Stimulated activated CD8-positive, alpha-beta memory T cell treated with anti-CD3 and anti-CD28 coated beads, Interleukin-12 subunit alpha, Interleukin-12 subunit beta, amount 100 ng/mL, for 1 hour (primary cell): ENCODE measurements around the gene CSRNP3.

Experiments used
- DNase-seq: peaks from one replicate; pipeline ENCODE4 v3.0.0-alpha.2; 2020; ENCODE audit warnings: low read depth

Gene CSRNP3

DNA sequence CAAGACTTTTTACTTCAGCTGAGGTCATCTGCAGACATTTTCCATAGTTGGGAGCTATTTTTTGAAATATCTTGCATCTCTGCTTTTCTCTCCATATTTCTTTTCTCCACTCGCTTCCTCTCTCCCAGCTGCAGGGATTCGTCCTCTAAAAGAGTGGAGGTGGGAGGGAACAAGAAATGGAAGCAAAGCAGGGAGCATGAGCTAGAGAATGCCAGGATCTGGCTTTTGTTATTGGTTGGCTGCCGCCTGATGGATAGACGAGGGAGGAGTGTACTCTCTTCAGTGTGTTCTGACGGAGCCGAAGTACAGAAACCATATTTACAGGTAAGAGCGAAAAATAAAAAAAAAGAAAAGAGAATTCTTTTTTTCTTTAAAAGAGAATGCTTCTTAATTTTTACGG is at the start of gene CSRNP3:
CSRNP3 (plus strand) TSS at position 282 of the 400 bp plus-strand sequence. CDS start 125,368 bp downstream, outside the sequence.
- no peak for DNase-seq

DNA sequence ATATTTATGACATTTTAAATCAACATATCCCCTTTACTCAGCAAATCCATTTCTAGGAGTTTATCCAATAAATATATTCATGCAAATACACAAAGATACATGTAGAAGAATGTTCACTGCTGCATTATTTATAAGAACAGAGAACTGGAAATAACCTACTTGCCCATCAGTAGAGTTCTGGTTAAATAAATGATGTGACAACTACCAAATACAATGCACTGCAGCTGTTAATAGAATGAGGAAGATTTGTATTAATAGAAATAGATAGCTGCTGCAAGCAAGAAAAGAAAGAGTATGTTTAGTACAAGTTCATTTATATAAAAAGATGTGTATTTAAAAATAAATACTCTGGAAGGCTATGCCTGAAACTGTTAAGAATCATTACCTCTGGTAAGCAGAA is 49.3 kb upstream of the CSRNP3 start:
- no peak for DNase-seq

GRCh38 chr2:165423081-165423480 is 46.4 kb upstream of the CSRNP3 start:
- no peak for DNase-seq

GRCh38 chr2:165425556-165425955 is 43.9 kb upstream of the CSRNP3 start:
- no peak for DNase-seq

GRCh38 chr2:165427686-165428085 is 41.8 kb upstream of the CSRNP3 start:
- no peak for DNase-seq

GRCh38 chr2:165428926-165429325 is 40.6 kb upstream of the CSRNP3 start:
- DNase-seq, result no peak

DNA sequence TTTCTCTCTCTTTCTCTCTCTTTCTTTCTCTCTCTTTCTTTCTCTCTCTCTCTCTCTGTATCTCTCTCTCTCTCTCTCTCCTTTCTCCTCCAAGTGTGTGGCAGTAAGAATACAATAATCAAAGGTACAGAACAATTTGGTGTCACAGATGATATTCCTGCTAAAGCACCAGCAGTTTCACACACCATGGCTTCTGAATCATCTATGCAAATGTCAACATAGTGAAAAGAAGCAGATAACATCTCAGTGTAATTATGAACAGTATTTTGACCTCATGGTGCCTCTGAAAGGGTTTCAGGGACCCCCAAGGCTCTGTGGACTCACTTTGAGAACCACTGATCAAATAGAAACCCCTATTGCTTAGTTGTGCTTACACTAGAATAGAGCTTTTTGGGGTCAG is 38.5 kb upstream of the CSRNP3 start:
- DNase-seq, result no peak

DNA sequence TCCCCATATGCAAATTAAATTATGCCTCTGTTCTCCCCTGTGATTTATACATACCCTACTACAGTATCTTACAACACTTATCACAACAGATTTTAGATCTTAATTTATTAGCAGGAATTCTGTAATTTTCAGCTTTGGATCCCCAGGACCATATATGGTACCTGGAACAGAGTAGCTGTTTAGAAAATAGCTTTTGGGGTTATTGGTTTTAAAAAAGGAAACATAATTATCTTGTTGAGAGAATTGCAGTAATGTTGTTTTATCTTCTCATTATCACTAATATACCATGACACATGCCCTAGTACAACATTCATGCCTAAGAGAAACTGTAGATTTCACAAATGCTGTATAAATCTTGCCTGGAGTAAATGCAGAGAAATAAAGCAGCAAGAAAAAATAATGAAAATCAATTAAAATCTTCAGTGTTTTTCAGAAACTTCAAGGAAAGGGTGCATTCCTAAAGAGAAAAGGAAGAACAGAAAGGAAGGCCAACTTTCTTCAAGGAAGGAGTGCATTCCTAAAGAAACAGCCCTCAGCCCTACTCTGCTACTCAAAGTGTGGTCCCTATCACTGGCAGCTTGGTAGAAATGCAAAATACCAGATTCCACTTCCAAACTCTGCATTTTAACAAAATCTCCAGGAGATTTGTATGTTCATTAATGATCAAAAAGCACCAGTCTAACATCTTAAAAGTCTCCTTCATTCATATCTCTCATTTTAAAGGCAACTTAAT is 37.1 kb upstream of the CSRNP3 start:
- DNase-seq, result no peak

GRCh38 chr2:165434865-165435496 is 34.5 kb upstream of the CSRNP3 start:
- DNase-seq, result no peak

- no peak for DNase-seq
Measured at GRCh38 chr2:165435611-165436010, 33.9 kb upstream of the CSRNP3 start.

DNA sequence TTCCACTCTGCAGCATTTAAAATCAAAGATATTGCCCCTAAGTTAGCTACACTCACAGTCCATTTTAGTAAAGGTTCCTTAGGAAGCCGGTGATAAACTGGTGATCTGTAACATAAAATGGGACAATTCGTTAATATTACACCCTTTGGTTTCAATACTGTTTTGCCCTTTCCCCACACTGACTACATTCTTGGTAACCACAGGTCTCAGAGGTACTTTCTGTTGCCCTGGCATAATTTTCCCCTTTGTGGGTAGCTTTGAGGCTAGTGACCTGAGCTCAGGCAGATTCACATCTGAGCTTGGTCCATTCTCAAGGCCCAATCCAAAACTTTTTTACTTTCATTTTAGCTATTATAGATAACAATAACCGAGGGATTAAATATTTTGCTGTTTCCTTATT is 32.9 kb upstream of the CSRNP3 start:
- no peak for DNase-seq

GRCh38 chr2:165440367-165440766 is 29.1 kb upstream of the CSRNP3 start:
- DNase-seq, result no peak

GRCh38 chr2:165443511-165443910 is 26.0 kb upstream of the CSRNP3 start:
- DNase-seq, result no peak

GRCh38 chr2:165448406-165448805 is 21.1 kb upstream of the CSRNP3 start:
- no peak for DNase-seq

- DNase-seq, result no peak
Measured at GRCh38 chr2:165450156-165450555, 19.3 kb upstream of the CSRNP3 start.

GRCh38 chr2:165452327-165452726 is 17.2 kb upstream of the CSRNP3 start:
- DNase-seq, result no peak

- DNase-seq, result no peak
Measured at GRCh38 chr2:165453561-165454094, 15.9 kb upstream of the CSRNP3 start.

GRCh38 chr2:165454905-165455304 is 14.6 kb upstream of the CSRNP3 start:
- DNase-seq, result no peak

DNA sequence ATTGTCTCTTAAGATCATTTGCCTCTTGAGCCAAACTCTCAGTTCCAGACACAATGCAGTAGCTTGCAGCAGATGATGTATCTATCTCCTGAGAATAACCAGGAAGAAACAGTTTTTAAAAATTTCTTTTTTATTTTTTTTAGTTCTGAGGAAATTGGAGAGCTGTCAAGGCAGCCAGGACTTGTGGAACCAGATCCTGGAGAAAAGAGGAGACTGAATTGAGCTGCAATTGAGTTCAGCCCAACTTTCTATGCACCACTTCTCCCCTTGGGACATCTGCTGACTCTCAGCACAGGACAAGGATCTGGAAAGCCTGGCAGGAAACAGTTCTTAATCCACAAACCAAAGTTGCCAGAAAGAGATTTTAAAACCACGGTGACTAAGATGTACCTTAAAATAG is 13.5 kb upstream of the CSRNP3 start:
- no peak for DNase-seq

GRCh38 chr2:165462443-165462842 is 7.1 kb upstream of the CSRNP3 start:
- no peak for DNase-seq

DNA sequence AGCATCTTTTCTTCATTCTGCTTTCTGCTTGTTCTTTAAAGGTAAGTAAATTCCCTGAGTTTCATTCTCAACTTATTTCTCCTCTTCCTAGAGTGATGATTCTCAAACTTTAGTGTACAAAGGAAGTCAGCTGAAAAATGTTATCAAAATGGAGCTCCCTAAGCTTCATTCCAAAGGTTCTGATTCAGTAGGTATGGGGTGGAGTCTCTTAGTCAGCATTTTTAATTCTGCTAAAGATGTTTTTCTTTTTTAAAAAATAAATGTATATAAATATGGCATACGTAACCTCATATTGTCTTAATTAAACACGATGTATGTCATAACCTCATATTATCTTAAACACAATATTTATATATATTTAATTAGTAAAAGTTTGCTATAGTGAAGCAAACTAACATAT is 3.1 kb upstream of the CSRNP3 start:
- no peak for DNase-seq

DNA sequence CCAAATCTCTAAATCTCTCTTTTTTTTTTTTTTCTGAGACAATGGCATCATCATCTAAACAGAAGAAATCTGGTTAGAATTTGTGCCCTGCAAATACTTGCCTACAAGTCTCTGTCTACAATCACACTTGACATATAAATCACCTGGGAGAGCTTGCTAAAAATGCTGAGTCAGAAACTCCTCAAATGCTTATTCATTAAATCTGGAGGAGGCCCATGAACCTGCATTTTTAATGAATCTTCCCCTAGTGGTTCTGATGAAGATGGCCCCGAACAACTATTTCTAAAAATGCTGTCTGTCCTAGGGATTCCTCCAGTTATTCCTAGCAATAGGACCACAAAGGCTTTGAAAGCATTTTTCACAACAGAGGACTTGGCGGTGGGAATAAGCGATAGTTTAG is 1.6 kb upstream of the CSRNP3 start:
- DNase-seq, result no peak

DNA sequence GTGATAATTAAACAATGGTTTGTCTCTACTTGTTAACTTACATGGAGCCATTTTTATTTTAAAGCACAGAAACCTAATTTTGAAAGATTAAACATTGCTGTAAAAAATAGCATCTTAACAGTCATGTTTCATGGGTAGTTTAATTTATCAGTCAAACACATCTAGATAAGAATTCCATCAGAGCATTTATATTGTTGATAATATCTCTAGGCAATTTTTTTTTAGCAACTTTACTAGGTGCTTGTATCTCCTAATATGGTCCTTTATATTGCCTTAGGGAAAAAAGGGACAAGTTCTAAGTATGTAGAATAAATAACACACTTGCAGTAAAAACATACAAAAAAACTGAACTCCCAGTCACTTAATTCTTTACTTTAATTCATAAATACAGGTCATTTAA is 863 bp downstream of the CSRNP3 start:
- DNase-seq, result no peak
